Retinal pigment epithelial cell (primary cell): Measurements from ENCODE around the gene CALHM6.

Experiments used
- DNase-seq: peaks from one replicate; pipeline ENCODE4 v3.0.0-alpha.2; 2010; ENCODE audit warnings: low read depth
- H3K4me3 ChIP-seq: 2 replicates; pipeline ENCODE4 v1.5.1; 2011; ENCODE audit warnings: mild to moderate bottlenecking, low read length, control low read depth, moderate library complexity
- TF ChIP-seq, protein P1 (sequence below): conservative IDR thresholded peaks from 2 replicates; pipeline ENCODE4 v1.5.1; 2011; ENCODE audit warnings: low read depth, low read length, control low read depth, inconsistent platforms

Gene CALHM6

DNA sequence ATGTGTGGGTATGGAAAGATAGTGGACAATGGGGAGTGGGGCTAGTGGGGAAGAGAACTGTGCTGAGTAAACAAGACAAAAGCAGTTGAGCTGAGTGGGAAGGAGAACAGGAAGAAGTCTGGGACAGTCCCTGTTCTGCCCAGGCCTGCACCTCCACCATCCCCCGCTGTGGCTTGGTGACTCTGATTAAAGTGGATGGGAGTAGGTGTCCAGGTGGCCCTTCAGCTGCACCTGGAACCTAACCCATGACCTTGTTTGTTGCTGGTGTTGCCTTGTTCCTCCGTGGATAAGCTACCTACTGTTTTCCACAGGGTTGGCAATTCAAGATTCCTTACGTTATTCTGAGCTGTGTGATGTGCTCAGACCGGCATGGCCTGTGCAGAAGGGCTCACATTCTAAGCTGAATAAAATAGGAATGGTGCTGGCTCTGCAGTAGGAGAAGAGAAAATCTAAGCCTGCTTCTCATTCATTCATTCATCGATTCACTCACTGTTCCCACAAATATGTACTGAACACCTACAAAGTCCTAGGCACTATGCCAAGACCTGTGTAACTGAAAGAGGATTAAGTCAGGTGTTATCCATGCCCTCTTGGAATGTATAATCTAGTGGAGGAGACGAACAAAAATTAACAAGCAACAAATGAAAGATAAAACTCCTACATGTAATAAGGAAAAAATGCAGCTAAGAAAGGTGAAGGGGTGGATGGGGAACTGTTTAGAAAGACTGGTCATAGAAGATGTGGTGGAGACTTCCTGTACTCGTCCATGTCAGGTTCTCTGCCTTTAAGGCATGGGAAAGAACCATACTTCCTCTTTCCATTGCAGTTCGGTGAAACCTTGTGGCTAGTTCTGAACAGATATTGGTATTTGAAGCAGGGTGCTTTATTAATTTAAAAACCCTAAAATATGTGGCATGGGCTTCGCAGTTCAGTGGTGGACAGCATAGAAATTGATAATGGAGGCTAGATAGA is 10.1 kb upstream of the CALHM6 start:
- DNase-seq: peak; percentile 21
- H3K4me3 ChIP-seq: no peak overlapping the region
- TF ChIP-seq, protein P1, sequence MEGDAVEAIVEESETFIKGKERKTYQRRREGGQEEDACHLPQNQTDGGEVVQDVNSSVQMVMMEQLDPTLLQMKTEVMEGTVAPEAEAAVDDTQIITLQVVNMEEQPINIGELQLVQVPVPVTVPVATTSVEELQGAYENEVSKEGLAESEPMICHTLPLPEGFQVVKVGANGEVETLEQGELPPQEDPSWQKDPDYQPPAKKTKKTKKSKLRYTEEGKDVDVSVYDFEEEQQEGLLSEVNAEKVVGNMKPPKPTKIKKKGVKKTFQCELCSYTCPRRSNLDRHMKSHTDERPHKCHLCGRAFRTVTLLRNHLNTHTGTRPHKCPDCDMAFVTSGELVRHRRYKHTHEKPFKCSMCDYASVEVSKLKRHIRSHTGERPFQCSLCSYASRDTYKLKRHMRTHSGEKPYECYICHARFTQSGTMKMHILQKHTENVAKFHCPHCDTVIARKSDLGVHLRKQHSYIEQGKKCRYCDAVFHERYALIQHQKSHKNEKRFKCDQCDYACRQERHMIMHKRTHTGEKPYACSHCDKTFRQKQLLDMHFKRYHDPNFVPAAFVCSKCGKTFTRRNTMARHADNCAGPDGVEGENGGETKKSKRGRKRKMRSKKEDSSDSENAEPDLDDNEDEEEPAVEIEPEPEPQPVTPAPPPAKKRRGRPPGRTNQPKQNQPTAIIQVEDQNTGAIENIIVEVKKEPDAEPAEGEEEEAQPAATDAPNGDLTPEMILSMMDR: no peak

DNA sequence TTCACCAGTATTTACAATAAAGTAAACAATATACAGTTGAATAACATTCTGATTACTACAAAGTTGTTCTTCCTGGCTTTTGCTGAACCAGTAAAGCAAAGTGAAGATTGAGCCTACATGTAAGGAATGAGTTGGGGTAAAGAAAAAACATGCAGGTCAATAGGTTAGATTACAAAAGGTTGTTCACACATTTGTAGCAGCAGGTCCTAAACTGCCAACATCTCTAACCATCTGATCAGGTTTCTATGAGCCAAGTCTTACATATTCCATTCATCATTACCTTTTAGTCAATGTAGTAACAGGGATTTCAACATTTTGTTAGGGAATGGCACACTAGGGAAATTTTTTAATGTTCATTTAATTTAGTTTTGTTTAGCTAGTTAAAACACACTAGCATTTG is 9.3 kb upstream of the CALHM6 start:
- no peak overlapping the region for H3K4me3 ChIP-seq
- DNase-seq: no peak

DNA sequence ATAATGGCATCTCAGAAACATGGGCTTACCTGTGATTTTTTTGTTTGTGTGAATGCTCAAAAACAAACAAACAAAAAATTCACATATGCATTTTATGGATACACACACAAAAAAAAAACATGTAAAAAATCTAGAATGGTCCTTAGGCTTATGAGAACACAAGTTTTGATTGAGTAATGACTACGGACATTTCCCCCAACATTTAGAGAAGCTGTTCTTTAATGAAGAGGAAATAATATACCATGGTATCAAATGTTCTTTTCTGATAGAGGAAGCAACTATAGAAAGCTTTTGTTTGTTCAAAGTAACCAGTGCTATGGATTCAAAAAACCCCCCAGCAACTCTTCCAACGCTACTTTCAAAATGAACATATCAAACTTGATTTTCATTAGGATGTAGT is 8.6 kb upstream of the CALHM6 start:
- no peak overlapping the region for H3K4me3 ChIP-seq
- DNase-seq: no peak
- TF ChIP-seq, protein P1: no peak

More for the DNA sequence above, 9.3 kb upstream of the CALHM6 start:
- TF ChIP-seq, protein P1: no peak

DNA sequence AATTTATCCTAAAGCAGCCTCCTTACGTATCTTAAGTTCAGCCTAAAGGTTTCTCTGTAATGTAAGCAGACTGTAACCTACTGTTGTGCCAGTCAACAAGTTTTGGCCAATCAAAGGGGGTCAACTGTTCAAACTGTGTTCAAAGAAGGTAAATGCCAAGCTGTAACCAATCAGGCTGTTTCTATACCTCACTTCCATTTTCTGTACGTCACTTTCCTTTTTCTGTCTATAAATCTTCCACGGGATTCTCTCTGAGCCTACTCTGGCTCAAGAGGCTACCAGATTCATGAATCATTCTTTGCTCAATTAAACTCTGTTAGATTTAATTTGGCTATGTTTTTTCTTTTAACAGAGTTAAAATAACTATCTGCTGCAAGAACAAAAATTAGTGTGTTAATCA is 5.1 kb upstream of the CALHM6 start:
- no peak overlapping the region for H3K4me3 ChIP-seq
- DNase-seq: no peak
- TF ChIP-seq, protein P1: no peak

DNA sequence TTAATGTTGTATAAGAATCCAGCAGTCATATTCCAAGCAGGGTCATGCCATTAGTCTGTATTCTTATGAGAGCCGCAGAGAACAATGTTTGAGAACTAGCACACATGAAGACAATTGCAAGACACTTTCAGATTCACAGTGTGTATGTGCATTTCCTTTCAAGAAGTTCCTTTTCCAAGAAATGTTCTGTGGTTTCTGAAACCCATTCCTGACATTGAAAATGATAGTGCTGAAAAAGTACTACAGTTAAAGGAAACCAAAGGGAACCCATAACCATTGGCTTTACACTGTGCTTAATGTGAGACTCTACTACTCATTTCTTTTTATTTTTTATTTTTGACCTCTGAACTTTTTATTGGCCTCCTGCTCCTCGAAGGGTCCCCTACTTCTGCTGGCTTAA is 4.2 kb upstream of the CALHM6 start:
- TF ChIP-seq, protein P1: no peak
- H3K4me3 ChIP-seq: no peak overlapping the region
- DNase-seq: no peak

DNA sequence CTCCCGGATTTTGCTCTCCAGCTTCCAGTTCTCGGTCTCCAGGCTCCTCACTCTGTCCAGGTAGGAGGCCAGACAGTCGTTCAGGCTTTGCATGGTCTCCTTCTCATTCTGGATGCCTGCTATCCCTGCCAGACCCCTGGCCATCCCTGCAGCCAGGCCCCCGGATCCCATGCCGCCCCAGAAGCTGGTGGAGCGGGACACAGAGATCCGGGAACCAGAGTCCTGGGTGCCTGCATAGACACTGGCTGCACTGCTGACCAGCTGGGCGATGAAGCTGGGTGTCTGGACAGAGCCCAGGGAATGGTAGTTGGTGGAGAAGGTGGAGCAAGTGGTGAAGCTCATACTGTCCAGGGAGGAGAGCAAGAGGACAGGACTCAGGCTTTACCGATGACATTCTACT is 2.9 kb upstream of the CALHM6 start:
- TF ChIP-seq, protein P1: no peak
- no peak overlapping the region for H3K4me3 ChIP-seq
- DNase-seq: no peak

DNA sequence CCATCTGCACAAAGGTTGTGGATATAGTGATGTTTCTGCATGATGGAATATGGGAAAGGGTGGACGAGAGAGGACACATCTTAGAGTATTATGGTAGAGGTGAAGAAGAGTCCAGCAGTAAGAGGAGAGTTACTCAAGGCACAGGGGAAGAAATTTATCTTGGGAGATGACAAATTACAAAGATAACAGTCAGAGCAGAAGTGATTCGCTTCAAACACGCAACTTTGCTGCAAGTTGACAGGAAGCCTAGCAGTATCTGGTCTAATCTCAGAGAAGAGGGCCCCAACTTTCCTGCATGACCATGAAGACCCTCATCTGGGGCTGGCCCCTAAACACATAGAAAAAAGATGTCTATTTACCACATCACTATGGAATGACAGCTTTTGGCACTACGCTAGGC is 1.2 kb upstream of the CALHM6 start:
- TF ChIP-seq, protein P1: no peak
- DNase-seq: no peak
- H3K4me3 ChIP-seq: no peak overlapping the region
